GM20000 (cell line): ENCODE data around the gene SEPTIN10.

Source experiments
- DNase-seq: peaks from one replicate; pipeline ENCODE4 v3.0.0; 2012; ENCODE audit warnings: low spot score
- TF ChIP-seq, protein P1 (sequence below): IDR thresholded peaks from 2 replicates; pipeline ENCODE4 v1.5.1; 2012; ENCODE audit warnings: mild to moderate bottlenecking, control low read depth; ENCODE audit errors: extremely low read depth, missing control alignments

Gene SEPTIN10

GRCh38 chr2:109616184-109616583 lies 2.4 kb upstream of the SEPTIN10 start:
- DNase-seq = no peak
- TF ChIP-seq, protein P1, sequence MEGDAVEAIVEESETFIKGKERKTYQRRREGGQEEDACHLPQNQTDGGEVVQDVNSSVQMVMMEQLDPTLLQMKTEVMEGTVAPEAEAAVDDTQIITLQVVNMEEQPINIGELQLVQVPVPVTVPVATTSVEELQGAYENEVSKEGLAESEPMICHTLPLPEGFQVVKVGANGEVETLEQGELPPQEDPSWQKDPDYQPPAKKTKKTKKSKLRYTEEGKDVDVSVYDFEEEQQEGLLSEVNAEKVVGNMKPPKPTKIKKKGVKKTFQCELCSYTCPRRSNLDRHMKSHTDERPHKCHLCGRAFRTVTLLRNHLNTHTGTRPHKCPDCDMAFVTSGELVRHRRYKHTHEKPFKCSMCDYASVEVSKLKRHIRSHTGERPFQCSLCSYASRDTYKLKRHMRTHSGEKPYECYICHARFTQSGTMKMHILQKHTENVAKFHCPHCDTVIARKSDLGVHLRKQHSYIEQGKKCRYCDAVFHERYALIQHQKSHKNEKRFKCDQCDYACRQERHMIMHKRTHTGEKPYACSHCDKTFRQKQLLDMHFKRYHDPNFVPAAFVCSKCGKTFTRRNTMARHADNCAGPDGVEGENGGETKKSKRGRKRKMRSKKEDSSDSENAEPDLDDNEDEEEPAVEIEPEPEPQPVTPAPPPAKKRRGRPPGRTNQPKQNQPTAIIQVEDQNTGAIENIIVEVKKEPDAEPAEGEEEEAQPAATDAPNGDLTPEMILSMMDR = no peak

DNA sequence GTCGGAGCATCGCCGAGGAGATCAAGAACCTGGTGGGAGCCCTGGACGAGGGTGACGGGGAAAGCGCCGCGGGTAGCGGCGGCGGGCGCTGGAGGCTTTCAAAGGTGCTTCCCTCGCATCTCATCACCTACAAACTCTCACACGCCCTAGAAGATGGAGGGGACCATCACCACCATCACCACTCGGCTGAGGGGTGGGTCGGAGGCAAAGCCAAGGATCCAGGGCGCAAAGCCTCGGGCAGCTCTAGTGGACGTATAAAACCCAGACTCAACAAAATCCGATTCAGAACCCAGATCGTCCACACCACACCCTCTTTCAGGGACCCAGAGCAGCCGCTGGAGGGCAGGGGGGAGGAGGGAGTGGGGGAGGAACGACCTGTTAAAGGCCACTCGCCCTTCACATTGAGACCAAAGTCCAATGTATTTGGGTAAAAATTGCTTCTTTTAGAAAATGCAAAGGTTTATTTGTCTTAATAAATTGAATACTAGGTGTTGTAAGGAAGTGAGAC lies 1.9 kb upstream of the SEPTIN10 start:
- TF ChIP-seq, protein P1 = no peak

DNA sequence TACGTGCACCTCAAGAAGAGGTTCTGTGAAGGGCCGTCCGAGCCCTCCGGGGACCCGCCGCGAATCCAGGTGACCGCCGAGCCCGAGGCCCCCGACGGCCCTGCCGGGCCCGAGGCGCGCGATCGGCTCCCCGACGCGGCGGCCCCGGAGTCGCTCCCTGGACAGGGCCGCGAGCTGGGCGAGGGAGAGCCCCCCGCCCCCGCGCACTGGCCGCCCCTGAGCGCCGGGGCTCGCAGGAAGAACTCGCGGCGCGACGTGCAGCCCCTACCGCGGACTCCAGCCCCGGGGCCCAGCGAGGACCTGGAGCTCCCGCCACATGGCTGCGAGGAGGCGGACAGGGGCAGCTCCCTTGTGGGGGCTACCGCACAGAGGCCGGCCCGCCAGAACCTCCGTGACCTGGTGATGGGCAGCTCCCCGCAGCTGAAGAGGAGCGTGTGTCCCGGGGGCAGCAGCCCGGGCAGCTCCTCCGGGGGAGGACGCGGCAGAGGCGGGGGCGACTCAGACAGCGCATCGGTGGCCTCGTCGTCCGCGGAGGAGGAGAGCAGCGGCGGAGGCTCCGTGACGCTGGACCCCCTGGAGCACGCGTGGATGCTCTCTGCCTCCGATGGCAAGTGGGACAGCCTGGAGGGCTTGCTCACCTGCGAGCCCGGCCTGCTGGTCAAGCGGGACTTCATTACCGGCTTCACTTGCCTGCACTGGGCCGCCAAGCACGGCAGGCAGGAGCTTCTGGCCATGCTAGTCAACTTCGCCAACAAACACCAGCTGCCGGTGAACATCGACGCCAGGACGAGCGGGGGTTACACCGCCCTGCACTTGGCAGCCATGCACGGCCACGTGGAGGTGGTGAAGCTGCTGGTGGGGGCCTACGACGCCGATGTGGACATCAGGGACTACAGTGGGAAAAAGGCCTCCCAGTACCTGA lies 1.2 kb upstream of the SEPTIN10 start:
- TF ChIP-seq, protein P1 = no peak
- no peak for DNase-seq

More for the DNA sequence above, 1.9 kb upstream of the SEPTIN10 start:
- no peak for DNase-seq

DNA sequence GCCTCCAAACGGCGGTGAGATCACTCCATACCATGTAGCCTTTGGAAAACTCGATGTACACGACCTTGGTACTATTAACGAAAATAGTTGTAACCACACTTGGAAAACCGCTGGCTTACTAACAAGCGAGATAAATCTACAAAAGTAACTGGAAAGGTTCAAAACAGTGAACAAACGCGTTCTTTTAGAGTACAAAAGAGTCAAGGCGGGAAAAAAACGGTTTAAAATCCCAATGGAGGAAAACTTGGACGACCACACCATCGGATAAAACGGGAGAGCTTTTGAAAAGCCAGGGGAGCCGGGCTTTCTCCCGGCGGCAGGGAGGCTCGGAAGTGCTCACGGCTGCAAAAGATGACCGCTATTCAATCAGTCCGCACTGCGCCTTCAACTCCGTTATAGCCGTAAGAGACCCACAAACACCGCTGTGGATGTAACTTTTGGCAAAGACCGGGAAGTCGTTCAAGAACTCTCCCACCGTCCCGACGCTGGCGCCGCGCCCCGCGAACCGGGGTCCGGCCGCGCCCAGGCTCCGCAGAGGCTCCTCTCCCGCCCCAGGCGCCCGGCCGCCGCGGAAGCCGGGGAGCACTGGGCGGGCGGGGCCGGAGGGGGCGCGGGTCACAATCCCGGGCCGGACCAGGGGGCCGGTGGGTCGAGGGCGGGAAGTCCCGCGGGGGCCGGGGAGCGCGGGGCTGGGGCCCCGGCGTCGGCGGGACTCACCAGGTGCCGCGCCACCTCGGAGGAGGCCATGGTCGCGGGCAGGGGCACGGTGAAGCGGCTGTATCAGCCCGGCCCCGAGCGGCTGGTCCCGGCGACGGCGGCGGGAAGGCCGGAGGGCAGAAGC lies 465 bp downstream of the SEPTIN10 start:
- DNase-seq = no peak
- TF ChIP-seq, protein P1 = no peak

GRCh38 chr2:109611467-109612095 lies 2.2 kb downstream of the SEPTIN10 start:
- no peak for DNase-seq
- TF ChIP-seq, protein P1 = no peak

DNA sequence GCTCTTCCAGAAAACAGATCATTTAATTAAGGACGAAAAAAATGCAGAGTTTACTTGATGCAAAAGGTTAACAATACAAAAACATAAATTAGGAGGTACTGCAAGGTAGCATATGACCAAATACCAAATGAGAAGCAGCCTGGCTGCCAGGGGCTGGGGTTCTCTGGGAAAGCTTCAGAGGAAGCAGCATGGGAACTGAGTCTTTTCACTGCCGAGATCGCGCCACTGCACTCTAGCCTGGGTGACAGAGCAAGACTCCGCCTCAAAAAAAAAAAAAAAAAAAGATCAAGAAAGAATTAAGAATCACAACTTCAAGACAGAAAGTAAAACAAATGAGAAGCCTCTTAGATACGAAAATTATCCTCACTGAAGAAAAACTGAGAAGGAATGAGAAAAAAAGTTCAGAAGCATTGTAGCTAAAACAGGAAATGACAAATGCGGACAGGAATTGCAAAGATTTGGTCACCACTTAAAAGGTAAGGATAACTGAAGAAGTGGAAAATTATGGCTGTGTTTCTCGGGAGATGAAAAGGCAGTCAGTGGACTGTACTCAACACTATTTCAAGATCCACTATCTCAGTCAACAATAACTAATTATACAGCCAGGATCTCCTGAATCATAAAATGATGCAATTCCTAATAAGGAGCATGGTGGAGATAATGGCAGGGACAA lies 4.3 kb downstream of the SEPTIN10 start:
- no peak for DNase-seq
- TF ChIP-seq, protein P1 = no peak
